HEK293 (cell line): Measurements from ENCODE around the gene DCLK1.

Source experiments
- CTCF ChIA-PET: fragments of 350-600 bp; formaldehyde crosslinking; extraction: SDS; loops from one replicate; lab custom pipeline; 2021; ENCODE audit warnings: antibody characterized with exemption; lab: Yijun Ruan, JAX
- POLR2A ChIA-PET: fragments of 300-600 bp; formaldehyde crosslinking; extraction: SDS; loops from one replicate; lab custom pipeline; 2020; ENCODE audit warnings: antibody characterized with exemption, inconsistent platforms; lab: Yijun Ruan, JAX
- H3K27ac ChIP-seq: fragments of 200-500 bp; sonication (Bioruptor generic); 2 replicates; pipeline ENCODE4 v1.5.1; 2014; ENCODE audit warnings: low read depth, low read length, control low read depth, inconsistent platforms; ENCODE audit errors: extremely low read depth
- H3K36me3 ChIP-seq, 2 experiments: fragments of 200-500 bp in 1 of 2; sonication (Bioruptor generic) in 1 of 2; 1 replicate in 1 of 2; 2 replicates in 1 of 2; pipeline ENCODE4 v1.5.1; 2014 to 2017; ENCODE audit warnings: inconsistent platforms in 2 of 2, low read length in 2 of 2; ENCODE audit not compliant: control insufficient read depth in 2 of 2, insufficient read depth in 1 of 2
- H3K4me1 ChIP-seq: fragments of 200-500 bp; sonication (Bioruptor generic); 2 replicates; pipeline ENCODE4 v1.5.1; 2014; ENCODE audit warnings: mild to moderate bottlenecking, low read length, inconsistent platforms; ENCODE audit not compliant: control insufficient read depth, insufficient read depth
- H3K4me3 ChIP-seq: 2 replicates; pipeline ENCODE4 v1.5.1; 2011; ENCODE audit warnings: low read depth, mild to moderate bottlenecking, control low read depth, low read length, moderate library complexity
- H3K9me3 ChIP-seq: fragments of 200-500 bp; sonication (Bioruptor generic); 2 replicates; pipeline ENCODE4 v1.5.1; 2014; ENCODE audit warnings: low read depth, low read length, inconsistent platforms; ENCODE audit not compliant: control insufficient read depth, insufficient read depth
- BCL11A ChIP-seq: fragments of 450-650 bp; formaldehyde crosslinking; IDR thresholded peaks from 2 replicates; pipeline ENCODE4 v1.5.1; 2016; ENCODE audit warnings: low read depth, missing biosample characterization, missing genetic modification characterization
- GLIS2 ChIP-seq: fragments of 450-650 bp; formaldehyde crosslinking; IDR thresholded peaks from 2 replicates; pipeline ENCODE4 v1.5.1; 2016; ENCODE audit warnings: missing biosample characterization, missing genetic modification characterization
- HOXD13 ChIP-seq: sonication (generic); formaldehyde crosslinking; IDR thresholded peaks from 2 replicates; pipeline ENCODE4 v1.8.0; 2022; ENCODE audit warnings: missing genetic modification reagents, borderline replicate concordance
- KLF8 ChIP-seq: fragments of 450-650 bp; formaldehyde crosslinking; IDR thresholded peaks from 2 replicates; pipeline ENCODE4 v1.5.1; 2016; ENCODE audit warnings: missing biosample characterization, missing genetic modification characterization
- ZIC2 ChIP-seq: fragments of 450-650 bp; formaldehyde crosslinking; IDR thresholded peaks from 2 replicates; pipeline ENCODE4 v1.5.1; 2016; ENCODE audit warnings: missing biosample characterization, missing genetic modification characterization
- ZNF121 ChIP-seq: fragments of 450-650 bp; formaldehyde crosslinking; IDR thresholded peaks from 2 replicates; pipeline ENCODE4 v1.5.1; 2016; ENCODE audit warnings: missing biosample characterization, missing genetic modification characterization
- ZNF146 ChIP-seq: fragments of 450-650 bp; formaldehyde crosslinking; IDR thresholded peaks from 2 replicates; pipeline ENCODE4 v1.5.1; 2016; ENCODE audit warnings: missing biosample characterization, missing genetic modification characterization
- ZNF169 ChIP-seq: fragments of 450-650 bp; formaldehyde crosslinking; IDR thresholded peaks from 2 replicates; pipeline ENCODE4 v1.5.1; 2016; ENCODE audit warnings: missing biosample characterization, missing genetic modification characterization
- ZNF341 ChIP-seq: fragments of 450-650 bp; formaldehyde crosslinking; IDR thresholded peaks from 2 replicates; pipeline ENCODE4; 2016; ENCODE audit warnings: low read depth, missing biosample characterization, missing genetic modification characterization
- ZNF354C ChIP-seq: fragments of 450-650 bp; formaldehyde crosslinking; IDR thresholded peaks from 2 replicates; pipeline ENCODE4 v1.5.1; 2016; ENCODE audit warnings: missing biosample characterization, missing genetic modification characterization, low read depth, borderline replicate concordance
- ZNF416 ChIP-seq: fragments of 450-650 bp; formaldehyde crosslinking; IDR thresholded peaks from 2 replicates; pipeline ENCODE4 v1.5.1; 2016; ENCODE audit warnings: missing biosample characterization, missing genetic modification characterization
- ZNF510 ChIP-seq: fragments of 450-650 bp; formaldehyde crosslinking; IDR thresholded peaks from 2 replicates; pipeline ENCODE4 v1.5.1; 2018; ENCODE audit warnings: mild to moderate bottlenecking, missing genetic modification characterization, missing biosample characterization; ENCODE audit not compliant: insufficient replicate concordance
- ZNF560 ChIP-seq: fragments of 450-650 bp; formaldehyde crosslinking; IDR thresholded peaks from 2 replicates; pipeline ENCODE4 v1.5.1; 2017; ENCODE audit warnings: missing biosample characterization, missing genetic modification characterization, borderline replicate concordance
- ZNF624 ChIP-seq: fragments of 450-650 bp; formaldehyde crosslinking; IDR thresholded peaks from 2 replicates; pipeline ENCODE4 v1.5.1; 2017; ENCODE audit warnings: missing biosample characterization, missing genetic modification characterization
- ZNF654 ChIP-seq: fragments of 450-650 bp; formaldehyde crosslinking; IDR thresholded peaks from 2 replicates; pipeline ENCODE4 v1.5.1; 2016; ENCODE audit warnings: low read depth, missing biosample characterization, missing genetic modification characterization
- TF ChIP-seq, protein P1 (sequence below): fragments of 450-650 bp; IDR thresholded peaks from 2 replicates; pipeline ENCODE4 v1.5.1; 2018; ENCODE audit warnings: missing biosample characterization, mild to moderate bottlenecking, missing genetic modification characterization
- TF ChIP-seq, protein P2 (sequence below): fragments of 450-650 bp; formaldehyde crosslinking; IDR thresholded peaks from 2 replicates; pipeline ENCODE4 v1.5.1; 2016; ENCODE audit warnings: missing biosample characterization, missing genetic modification characterization
- TF ChIP-seq, protein P3 (sequence below): fragments of 450-650 bp; formaldehyde crosslinking; IDR thresholded peaks from 2 replicates; pipeline ENCODE4 v1.5.1; 2016; ENCODE audit warnings: missing biosample characterization, missing genetic modification characterization
- TF ChIP-seq, protein P4 (sequence below): fragments of 450-650 bp; formaldehyde crosslinking; IDR thresholded peaks from 2 replicates; pipeline ENCODE4 v1.5.1; 2016; ENCODE audit warnings: missing biosample characterization, missing genetic modification characterization, low read depth
- TF ChIP-seq, protein P5 (sequence below): fragments of 450-650 bp; formaldehyde crosslinking; IDR thresholded peaks from 2 replicates; pipeline ENCODE4 v1.5.1; 2016; ENCODE audit warnings: missing biosample characterization, missing genetic modification characterization

DCLK1 gene

DNA sequence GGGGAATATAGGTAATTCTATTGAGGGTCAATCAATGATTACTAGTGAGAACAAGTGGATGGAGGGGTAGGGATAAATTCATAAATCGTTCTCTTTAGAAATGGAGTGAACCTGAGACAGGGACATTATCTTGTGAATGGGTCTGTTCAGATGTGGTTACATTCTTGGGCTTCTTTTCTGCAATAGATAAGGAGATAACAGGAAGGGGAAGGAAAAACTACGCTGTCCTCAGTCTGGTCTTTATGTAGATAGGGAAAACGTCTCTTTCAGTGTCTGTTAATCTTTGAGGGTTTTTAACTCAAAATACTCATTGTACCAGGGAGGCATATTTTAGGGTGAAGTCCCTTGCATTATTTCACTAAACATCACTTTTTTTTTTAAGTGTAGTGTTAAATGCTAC, 388.0 kb downstream of the DCLK1 start:
- Histone ChIP-seq H3K36me3 (no peaks in the 10 kb centered on the region), H3K27ac (no peak overlapping the region), H3K4me3 (no peak overlapping the region), H3K9me3 (no peaks in the 10 kb centered on the region)
- POLR2A ChIA-PET: no interaction called here
- TF ChIP-seq GLIS2 (tag by site-specific recombination) (no peak), BCL11A (no peak), ZNF354C (tag by site-specific recombination) (no peak), ZIC2 (no peak), ZNF624 (tag by site-specific recombination) (no peak), HOXD13 (CRISPR knock-in tag) (no peak), ZNF341 (tag by site-specific recombination) (no peak), KLF8 (no peak), ZNF560 (tag by site-specific recombination) (no peak), ZNF510 (tag by site-specific recombination) (no peak), ZNF654 (tag by site-specific recombination) (no peak), ZNF169 (tag by site-specific recombination) (no peak), ZNF416 (tag by site-specific recombination) (no peak), ZNF146 (tag by site-specific recombination) (no peak), ZNF121 (tag by site-specific recombination) (no peak)
- TF ChIP-seq, protein P1, sequence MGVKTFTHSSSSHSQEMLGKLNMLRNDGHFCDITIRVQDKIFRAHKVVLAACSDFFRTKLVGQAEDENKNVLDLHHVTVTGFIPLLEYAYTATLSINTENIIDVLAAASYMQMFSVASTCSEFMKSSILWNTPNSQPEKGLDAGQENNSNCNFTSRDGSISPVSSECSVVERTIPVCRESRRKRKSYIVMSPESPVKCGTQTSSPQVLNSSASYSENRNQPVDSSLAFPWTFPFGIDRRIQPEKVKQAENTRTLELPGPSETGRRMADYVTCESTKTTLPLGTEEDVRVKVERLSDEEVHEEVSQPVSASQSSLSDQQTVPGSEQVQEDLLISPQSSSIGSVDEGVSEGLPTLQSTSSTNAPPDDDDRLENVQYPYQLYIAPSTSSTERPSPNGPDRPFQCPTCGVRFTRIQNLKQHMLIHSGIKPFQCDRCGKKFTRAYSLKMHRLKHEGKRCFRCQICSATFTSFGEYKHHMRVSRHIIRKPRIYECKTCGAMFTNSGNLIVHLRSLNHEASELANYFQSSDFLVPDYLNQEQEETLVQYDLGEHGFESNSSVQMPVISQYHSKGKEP (tag by site-specific recombination): no peak
- TF ChIP-seq, protein P2, sequence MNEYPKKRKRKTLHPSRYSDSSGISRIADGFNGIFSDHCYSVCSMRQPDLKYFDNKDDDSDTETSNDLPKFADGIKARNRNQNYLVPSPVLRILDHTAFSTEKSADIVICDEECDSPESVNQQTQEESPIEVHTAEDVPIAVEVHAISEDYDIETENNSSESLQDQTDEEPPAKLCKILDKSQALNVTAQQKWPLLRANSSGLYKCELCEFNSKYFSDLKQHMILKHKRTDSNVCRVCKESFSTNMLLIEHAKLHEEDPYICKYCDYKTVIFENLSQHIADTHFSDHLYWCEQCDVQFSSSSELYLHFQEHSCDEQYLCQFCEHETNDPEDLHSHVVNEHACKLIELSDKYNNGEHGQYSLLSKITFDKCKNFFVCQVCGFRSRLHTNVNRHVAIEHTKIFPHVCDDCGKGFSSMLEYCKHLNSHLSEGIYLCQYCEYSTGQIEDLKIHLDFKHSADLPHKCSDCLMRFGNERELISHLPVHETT (tag by site-specific recombination): no peak
- TF ChIP-seq, protein P3, sequence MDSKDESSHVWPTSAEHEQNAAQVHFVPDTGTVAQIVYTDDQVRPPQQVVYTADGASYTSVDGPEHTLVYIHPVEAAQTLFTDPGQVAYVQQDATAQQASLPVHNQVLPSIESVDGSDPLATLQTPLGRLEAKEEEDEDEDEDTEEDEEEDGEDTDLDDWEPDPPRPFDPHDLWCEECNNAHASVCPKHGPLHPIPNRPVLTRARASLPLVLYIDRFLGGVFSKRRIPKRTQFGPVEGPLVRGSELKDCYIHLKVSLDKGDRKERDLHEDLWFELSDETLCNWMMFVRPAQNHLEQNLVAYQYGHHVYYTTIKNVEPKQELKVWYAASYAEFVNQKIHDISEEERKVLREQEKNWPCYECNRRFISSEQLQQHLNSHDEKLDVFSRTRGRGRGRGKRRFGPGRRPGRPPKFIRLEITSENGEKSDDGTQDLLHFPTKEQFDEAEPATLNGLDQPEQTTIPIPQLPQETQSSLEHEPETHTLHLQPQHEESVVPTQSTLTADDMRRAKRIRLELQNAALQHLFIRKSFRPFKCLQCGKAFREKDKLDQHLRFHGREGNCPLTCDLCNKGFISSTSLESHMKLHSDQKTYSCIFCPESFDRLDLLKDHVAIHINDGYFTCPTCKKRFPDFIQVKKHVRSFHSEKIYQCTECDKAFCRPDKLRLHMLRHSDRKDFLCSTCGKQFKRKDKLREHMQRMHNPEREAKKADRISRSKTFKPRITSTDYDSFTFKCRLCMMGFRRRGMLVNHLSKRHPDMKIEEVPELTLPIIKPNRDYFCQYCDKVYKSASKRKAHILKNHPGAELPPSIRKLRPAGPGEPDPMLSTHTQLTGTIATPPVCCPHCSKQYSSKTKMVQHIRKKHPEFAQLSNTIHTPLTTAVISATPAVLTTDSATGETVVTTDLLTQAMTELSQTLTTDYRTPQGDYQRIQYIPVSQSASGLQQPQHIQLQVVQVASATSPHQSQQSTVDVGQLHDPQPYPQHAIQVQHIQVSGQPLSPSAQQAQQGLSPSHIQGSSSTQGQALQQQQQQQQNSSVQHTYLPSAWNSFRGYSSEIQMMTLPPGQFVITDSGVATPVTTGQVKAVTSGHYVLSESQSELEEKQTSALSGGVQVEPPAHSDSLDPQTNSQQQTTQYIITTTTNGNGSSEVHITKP: no peak
- TF ChIP-seq, protein P4, sequence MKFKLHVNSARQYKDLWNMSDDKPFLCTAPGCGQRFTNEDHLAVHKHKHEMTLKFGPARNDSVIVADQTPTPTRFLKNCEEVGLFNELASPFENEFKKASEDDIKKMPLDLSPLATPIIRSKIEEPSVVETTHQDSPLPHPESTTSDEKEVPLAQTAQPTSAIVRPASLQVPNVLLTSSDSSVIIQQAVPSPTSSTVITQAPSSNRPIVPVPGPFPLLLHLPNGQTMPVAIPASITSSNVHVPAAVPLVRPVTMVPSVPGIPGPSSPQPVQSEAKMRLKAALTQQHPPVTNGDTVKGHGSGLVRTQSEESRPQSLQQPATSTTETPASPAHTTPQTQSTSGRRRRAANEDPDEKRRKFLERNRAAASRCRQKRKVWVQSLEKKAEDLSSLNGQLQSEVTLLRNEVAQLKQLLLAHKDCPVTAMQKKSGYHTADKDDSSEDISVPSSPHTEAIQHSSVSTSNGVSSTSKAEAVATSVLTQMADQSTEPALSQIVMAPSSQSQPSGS (tag by site-specific recombination): no peak
- TF ChIP-seq, protein P5, sequence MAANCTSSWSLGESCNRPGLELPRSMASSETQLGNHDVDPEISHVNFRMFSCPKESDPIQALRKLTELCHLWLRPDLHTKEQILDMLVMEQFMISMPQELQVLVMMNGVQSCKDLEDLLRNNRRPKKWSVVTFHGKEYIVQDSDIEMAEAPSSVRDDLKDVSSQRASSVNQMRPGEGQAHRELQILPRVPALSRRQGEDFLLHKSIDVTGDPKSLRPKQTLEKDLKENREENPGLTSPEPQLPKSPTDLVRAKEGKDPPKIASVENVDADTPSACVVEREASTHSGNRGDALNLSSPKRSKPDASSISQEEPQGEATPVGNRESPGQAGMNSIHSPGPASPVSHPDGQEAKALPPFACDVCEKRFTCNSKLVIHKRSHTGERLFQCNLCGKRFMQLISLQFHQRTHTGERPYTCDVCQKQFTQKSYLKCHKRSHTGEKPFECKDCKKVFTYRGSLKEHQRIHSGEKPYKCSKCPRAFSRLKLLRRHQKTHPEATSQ (tag by site-specific recombination): no peak
- TF ChIP-seq, all 188 proteins: peak for 0
- no peaks in the 10 kb centered on the region for H3K4me1 ChIP-seq
- CTCF ChIA-PET: no interaction called here
